Suppressor macrophage (primary cell): ENCODE measurements around the gene KIAA1191.

Experiments used
- DNase-seq, 4 experiments: peaks; one replicate each; pipeline ENCODE4 v3.0.0-alpha.2; 2020 to 2022

Gene KIAA1191

DNA sequence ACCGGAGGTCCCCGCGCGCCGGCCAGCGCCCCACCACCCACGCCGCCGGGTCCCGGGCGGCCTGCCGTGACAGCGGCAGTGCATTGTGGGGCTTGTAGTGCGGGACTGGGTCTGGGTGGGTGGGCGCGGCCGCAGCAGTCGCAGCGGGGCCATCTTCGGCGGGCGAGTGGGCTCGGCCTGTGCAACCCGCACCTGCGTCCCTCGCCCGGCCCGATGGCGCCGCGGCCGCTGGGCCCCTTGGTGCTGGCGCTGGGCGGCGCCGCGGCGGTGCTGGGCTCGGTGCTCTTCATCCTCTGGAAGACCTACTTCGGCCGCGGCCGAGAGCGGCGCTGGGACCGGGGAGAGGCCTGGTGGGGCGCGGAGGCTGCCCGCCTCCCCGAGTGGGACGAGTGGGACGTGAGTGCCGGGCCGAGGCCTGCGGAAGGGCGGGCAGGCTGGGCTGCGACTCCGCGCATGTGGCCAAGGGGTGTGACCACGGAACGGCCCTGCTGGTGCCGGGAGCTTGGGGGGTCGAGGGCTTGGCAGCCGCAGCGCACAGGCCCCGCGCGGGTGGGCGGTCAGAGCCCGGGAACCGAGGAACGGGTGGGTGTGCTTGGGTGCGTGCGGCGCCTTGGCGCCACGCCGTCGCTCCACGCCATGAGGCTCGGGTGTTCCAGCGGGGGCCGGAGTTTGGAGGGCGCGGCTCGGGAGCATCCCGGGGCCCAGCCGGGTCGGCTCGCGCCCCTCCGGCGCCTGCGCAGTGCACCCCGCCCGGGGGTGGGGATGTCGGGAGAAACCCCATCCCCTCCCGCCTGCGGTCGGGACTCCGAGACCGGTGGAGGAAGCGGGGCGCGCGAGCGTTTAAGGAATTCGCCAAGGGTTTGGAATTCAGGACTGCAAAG, 4.0 kb upstream of the KIAA1191 start, which contains the start of gene ARL10:
Gene ARL10, plus strand, starts transcription at position 137 of the 881 bp plus-strand sequence. Its CDS starts 77 bp downstream, at position 214.
- DNase-seq: peak; percentile 26 to 64 (median 40)

DNA sequence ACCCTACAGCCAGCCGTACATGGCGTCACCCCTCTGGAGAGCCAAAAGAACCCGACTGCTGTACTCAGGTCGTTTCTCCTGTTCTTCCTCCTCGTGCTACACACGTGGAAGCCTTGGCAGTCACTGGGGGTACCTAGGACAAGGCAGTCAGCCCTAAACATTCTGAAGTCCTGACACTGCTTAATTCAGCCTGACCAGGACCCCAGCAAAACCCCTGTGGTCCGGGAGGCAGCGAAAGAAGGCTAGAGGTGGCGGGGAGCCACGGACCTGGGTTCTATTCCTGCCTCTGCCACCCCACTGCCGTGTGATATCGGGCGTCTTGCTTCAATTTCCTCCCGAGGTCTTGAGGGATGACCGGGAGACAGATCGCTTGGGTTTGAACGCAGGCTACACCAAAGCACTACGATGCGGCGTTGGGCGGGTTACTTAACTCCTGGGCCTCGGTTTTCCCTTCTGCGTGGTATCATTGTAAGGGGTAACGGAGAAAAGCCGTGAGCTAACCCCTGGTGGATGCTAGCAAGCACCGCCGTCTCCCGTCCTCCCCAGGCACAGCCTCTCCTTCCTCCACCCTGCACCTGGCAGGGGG, 3.3 kb upstream of the KIAA1191 start:
- no peak for DNase-seq

DNA sequence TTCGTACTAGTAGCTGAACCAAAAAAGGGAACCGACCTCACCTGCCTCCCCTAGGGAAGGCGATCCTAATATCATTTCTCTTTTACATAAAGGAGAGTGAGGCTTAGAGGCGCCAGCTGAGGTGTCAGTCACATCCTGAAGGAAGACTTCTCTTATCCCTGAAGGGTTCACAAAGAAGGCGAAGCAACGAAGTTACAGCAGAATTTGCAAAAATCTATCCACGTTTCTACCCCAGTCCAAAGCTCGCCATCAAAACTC, 598 bp upstream of the KIAA1191 start:
- no peak for DNase-seq

DNA sequence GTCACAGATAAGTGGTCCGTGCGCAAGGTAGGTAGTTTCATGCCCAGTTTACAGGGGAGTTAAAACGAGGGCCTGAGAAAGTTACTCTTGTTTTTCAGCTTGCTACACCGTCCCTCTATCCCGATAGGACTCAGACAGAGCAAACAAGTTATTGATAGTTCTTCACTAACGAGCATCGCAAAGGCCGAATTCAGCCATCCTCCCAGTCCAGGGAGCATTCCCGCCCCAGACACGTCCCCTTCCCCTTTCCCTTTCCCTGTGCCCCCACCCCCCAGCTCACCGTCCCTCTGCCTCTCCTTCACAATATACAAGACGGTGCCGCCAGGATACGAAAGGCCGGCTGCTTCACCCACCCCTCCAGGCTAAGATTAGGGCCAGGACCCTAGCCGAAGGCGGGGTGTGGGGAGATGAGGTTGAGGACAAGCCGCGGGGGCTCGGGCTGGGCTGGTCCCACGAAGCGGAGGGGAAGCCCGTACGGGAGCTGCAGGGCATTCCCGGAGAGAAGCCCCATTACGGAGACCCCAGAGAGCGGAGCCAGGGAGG, 599 bp downstream of the KIAA1191 start:
- peak in 3 of 4 experiments; percentile 3 to 32 (median 15) for DNase-seq

DNA sequence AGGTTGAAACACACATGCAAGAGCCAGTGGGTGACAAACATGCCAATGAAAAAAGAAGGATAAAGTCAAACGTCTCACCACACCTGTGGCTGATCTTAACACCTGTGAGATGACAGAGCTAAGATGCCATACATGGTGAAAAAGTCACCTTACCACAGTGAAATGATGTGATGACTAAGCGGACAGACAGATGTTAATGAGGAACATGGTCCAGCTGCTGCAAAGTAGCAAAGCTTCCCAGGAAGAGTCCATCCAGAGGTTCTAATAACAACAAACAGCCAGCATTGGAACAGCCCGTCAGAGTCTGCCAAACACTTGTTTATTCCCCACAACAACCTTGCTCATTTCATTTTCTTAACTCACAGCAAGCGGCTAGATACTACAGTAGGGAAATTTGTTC, 1.9 kb downstream of the KIAA1191 start:
- DNase-seq: no peak

DNA sequence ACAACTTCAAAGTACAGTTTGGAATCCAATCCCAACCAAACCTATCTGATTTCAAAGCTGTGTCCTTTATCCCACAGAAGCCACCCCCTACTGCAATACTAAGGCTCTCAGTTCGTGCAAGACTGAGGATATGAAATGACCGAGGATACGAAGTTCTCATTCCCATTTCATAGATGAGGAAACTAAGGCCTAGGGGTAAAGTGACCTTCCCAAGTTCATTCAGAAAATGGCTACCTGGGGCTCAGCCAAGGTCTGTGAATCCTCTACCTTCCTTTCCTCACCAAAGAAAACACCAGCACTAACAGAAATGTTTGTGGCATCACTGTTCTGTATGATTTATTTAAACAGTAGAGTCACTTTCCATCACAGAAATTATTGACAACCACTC, 5.4 kb downstream of the KIAA1191 start:
- DNase-seq: no peak

DNA sequence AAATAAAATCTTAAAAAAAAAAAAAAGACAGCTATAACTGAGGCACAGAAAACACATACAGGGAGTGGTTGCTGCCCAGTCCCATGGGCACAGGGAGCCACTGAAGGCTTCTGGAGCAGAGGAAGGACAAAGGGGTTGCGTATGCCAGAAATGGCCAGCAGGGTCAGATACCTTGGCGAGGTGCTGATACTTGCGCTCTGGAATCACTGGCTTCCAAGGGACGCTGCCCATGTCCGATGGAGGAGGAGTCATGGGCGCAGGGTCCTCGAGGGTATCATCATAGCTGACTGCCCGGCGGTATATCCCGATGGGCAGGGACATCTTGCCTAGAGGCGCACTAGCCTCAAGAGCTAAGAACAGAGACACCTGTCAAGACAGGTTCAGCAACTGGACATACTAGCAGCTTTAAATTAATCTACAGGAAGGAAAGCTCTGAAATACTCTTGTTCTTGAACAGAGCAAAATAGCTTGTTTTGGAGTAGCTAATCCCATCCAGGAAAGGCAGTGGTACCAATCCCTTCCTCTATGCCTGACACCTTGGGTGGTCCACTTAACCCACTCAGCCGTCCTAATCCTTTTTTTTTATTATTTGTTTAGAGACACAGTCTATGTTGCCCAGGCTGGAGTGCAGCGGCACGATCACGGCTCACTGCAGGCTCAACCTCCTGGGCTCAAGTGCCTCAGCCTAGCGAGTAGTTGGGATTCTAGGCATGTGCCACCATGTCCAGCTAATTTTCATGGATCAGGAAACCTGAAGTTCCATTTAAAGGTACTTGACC, 6.0 kb downstream of the KIAA1191 start:
- DNase-seq: no peak

DNA sequence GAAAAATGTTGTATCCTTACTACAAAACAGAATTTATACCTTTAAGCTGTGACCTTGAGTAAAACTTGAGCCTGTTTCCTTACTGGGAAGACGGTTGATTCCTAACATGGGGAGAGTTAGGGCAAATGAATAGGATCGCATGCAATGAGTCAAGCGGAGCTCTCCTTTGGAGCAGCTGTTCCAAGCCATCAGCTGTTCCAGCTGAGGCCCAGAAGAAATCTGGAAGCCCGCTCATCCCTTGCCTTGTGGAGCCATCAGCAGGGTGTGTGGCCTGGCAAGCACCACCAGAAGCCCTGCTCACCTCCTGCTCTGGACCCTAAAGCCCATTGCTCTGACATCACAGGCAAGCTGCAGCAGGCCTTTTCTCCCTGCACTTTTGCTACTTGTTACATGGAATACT, 8.0 kb downstream of the KIAA1191 start:
- DNase-seq: no peak

DNA sequence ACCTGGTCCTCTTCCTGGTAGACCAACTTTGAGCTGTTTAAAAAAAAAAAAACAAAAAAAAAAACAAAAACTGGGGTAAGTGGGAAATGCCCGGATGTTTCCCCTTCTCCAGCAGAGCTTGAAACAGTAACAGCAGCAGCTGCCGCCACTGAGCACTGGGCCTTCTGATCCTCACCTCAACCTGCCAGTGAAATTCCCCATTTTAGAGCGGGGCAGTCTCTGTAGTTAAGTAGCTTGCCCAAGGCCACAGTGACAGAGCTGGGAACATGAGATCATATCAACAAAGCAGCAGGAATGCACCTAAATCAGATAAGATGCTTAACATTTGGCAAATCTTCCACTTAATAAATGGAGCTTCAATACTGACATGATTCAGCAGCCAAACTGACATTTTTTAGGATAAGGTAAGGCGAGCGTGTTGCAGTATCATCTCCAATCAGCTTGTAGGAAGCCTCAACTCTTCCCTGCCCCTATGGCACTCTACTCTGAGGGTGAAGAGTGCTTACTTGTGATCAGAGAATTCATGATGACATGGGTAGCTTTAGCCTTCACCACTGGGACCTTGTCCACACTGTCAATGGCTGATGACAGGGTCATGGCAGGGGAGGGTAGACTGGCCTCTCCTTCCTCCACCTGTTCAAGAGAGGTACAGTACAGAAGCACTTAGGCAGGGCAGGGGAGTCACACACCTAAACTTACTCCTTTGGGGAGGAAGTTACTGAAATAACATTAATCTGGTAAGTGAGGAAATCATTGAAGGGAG, 9.3 kb downstream of the KIAA1191 start:
- DNase-seq: no peak

DNA sequence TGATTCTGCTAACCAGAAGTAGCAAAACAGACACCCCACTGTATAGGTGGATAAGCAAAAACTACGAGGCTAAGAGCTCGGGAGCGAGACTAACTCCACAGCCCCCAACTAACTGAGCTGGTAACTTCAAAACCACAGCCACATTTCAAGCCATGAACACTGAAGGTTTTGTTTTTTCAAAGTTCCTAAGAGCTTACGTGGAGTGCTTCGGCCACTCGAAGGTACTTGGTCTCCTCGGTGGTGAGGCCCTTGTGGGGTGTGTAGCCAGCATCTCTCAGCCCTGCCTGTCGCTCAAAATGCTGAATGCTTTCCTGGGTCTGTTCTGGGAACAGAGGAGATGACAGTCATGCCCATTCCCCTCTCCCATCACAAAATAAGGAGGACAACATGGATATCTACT, 11.1 kb downstream of the KIAA1191 start:
- no peak for DNase-seq

DNA sequence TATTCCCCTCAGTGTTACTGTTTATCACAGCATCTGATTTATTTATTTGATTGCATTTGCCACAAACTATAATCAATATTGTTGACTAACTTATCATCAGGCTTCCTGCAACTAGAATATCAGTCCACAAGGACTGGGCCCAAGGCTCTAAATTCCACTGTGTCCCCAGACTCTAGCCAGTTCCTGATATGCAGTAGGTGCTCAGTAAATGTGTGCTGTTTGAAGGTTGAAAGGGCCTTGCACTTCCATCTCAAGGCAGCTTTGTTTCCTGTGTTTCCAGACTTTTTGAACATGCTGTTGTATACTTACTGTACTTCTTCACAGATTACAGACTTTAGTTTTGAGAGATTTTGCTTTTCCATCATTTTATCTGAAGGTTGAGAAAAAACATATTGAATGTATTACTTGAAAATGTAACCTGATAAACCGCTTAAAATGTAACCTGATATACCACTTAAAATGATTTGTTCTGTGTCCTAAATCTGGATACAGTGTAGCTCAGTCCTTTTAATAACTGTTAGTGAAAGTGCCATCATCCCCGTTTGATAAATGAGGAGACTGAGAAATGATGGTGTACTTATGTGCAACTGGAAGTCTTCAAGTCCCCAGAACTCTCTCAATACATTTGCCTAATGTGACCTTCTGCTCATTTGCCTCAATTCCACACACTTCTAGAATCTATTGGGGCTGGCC, 18.7 kb downstream of the KIAA1191 start:
- no peak for DNase-seq

DNA sequence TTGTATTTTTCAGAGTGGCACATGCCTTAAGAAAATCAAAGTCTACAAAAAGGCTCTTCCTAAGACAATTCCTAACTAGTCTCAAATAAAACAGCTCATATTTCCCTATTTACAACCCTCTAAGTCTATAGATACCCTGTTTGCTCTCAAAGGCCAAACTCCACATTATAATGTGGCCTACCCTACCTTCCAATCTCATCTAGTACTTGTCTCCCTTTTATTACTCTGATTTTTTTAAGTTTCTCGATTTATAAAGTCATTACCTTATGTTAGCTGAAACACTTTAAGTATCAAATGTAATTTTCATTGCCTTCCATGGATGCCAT, 19.4 kb downstream of the KIAA1191 start:
- DNase-seq: no peak

DNA sequence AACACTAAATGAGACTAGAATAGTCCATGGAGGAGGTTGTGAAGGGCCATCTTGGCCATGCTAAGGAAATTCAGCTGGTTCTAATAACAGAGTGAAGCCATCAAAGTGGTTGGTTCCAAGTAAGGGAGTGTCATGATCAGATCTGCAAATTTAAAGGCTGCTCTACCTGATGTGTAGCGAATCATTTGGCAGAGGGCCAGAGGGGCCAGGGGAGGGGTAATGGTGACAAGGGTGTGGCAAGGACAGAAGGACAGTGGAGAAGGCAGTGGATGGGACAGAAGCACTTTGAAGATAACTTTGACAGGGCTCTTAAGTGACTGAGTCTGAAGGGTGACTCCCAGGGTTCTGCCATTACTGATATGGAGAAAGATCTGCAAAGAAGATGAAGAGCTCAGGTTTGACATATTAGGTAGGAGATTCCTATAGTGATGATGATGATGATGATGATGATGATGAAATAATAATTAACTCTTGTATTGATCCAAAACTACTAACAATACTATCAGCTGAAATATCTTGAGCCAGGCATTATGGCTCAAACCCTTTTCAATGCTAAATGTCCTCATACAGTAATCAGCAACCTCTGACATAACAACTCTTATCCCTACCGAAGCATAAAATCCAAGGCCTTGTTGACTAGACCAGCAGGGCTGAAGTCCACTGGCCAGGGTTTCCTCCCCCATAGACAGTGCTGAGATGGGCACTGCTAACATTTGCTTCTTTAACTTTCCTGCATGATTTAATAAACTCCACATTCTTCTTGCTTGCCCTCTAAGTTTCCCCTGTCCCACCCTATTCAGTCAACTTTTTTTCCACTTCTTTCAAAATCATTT, 20.0 kb downstream of the KIAA1191 start:
- no peak for DNase-seq

DNA sequence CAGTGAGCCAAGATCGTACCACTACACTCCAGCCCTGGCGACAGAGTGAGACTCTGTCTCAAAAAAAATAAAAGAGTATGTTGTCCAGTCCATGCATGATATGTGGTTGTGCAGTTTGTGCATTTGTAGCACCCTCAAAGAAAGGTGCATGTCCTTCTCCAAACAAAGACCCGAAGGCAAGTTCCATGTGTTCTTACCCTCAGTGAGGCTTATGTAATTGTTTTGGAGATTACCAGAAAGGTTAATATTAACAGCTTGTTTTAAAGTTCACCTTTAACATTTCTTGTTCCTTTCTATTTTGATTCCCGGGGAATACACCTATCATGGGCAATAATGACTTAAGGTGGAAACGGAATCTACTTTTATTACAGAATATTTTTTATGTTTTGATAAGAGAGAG, 22.3 kb downstream of the KIAA1191 start:
- no peak for DNase-seq

DNA sequence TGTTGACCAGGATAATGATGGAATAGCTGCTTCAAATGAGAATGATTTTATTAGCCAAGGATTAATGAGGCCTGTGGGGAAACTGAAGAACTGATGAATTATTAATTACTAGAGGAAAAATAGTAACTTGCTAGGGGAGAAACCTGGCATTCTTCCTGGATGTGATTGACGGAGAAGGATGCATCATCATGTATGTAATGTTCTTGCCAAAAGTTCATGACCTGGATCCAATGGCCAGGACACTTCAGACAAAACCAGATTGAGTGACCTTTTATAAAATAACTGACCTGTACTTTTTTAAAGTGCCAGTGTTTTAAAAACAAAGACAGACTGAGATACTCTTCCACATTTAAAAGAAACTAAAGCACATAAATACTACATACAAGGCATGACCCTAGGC, 23.7 kb downstream of the KIAA1191 start:
- DNase-seq: no peak

DNA sequence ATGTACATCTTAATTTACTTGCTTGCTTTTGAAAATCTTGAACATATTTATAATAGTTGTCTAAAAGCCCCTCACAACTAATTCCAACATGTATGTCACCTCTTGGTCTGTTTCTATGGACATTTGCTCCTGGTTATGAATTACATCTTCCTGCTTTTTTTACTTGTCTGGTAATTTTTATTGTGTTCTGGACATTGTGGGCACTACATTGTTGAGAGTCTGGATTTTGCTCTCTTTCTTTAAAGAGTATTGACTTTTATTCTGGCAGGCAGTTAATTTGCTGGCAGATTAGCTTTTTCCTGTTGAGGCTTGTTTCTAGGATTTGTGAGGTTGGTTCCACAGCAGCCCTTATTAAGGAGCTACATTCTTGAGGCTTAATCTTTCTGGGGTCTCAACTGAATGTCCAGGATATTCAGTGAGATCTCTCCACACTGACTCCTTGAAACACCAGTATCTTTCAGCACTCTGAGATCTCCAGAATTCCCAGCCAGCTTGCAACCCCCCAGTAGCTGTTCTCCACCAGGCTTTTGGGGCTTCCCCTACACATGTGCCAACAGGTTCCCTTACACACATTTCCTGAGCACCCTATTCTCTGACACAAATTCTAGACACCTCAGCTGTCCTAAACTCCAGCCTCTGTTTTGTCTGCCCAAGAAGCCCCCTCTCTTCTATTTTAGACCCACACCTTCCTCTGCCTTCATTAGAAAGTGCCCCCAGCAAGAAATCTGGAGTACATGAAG, 27.4 kb downstream of the KIAA1191 start:
- no peak for DNase-seq

DNA sequence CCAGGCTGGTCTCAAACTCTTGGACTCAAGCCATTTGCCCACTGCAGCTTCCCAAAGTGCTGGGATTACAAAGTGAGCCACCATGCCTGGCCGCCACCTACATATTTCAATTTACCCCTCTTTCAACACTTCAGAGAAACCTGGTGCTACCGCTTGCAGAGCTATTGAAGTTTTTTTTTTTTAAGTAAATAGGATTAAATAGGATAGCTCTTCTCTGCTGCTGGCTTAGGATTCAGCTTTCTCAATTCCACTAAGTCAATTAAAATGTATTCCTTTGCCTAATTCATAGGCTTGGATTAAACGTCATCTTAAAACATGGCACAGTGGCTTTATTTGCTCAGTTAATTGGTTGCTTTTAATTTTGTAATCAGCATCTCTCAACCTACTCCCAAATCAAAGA, 41.0 kb downstream of the KIAA1191 start:
- DNase-seq: no peak

DNA sequence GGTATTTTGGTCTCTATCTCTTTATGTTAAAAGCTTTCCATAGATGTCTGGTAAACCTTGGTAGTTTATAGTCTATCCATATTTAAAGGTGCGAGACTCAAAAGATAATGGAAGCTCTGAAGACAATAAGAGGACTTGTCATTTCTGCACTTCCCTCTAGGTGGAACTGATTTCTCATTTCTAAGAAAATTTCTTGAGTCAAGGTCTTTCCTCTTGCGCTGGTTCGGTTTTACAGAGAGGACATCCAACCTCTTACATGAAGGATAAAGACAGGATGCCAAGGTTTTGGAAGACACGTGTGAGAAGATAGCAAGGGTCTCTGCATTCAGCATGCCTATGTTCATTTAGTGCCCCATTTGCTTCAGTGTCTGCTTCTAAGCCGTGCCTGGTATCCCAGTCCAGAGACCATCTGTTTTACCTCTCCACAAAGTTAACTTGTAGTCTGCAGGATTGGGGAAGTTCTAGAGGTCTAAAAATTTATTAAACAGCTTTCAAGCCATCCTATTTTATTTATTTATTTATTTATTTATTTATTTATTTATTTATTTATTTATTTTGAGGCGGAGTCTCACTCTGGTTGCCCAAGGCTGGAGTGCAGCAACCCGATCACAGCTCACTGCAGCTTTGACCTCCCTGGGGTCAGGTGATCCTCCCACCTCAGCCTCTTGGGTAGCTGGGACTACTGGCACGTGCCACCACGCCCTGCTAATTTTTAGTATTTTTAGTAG, 41.6 kb downstream of the KIAA1191 start:
- DNase-seq: peak in 2 of 4 experiments; percentile 5 to 16

DNA sequence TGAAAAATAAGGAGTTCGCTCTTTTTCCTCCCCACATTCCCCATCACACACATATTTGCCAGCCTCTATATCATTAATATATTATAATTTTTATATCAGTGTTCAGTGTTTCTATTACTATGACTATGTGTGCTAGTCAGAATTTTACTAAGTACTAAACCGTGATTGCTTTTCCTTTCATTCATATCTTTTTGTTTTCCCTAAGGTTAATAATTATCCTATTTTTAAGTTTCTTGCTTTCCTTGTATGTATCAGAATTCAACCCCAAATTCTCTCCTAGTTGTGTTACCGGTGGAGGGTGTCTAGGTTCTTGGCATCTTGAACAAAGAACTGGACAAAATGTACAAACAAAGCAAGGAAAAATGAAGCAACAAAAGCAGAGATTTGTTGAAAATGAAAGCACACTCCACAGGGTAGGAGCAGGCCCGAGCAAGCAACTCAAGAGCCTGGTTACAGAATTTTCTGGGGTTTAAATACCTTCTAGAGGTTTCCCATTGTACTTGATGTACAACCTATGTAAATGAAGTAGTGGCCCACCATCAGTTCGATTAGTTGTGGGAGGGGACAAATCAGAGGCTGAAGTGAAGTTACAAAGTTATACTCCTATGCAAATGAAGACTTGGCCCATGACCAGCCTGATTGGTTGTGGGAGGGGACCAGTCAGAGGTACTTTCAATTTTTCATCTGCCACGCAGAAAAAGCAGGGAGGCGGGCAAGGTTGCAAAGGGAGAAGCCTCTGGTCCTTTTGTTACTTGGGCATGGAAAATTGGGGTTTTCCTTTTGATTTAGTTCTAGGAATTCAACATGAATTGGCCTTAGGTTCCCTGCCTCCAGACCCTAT, 43.8 kb downstream of the KIAA1191 start:
- no peak for DNase-seq
